H1 (cell line): ENCODE data around the gene TUNAR. TPM values are rescaled to one million over a fixed set of nuclear protein-coding genes. Genes with fewer than 3 reads are reported as not detected.

Experiments used
- CTCF ChIA-PET: fragments of 300-600 bp; sonication (Branson Sonifier 250); formaldehyde crosslinking; loops from one replicate; lab custom pipeline; 2021; ENCODE audit not compliant: partially characterized antibody; lab: Charles Lee
- POLR2A ChIA-PET: fragments of 300-600 bp; sonication (Branson Sonifier 250); formaldehyde crosslinking; loops from one replicate; lab custom pipeline; 2021; ENCODE audit warnings: inconsistent platforms; ENCODE audit not compliant: partially characterized antibody; lab: Charles Lee
- DNase-seq, 2 experiments: peaks; one replicate each; pipeline versions ENCODE4 v3.0.0 to v3.0.0-alpha.2; 2010 to 2022; ENCODE audit warnings: low spot score in 2 of 2, low read depth in 1 of 2, mixed read lengths in 1 of 2
- FAIRE-seq: peaks from 2 replicates; lab custom pipeline; 2011; peaks lifted over from hg19 to GRCh38; lab: Jason Lieb, UNC
- H2AFZ ChIP-seq: 2 replicates; pipeline ENCODE4 v1.8.1; 2012; ENCODE audit warnings: low read length, inconsistent platforms
- H2AK5ac ChIP-seq: 2 replicates; pipeline ENCODE4 v1.6.1; 2013; ENCODE audit warnings: low read depth, low read length
- H2BK120ac ChIP-seq: replicated peaks from 2 replicates; pipeline ENCODE3; 2013; ENCODE audit warnings: low read depth, low read length, inconsistent platforms
- H2BK12ac ChIP-seq: 2 replicates; pipeline ENCODE4 v1.6.1; 2013; ENCODE audit warnings: low read depth, low read length
- H2BK15ac ChIP-seq: 2 replicates; pipeline ENCODE4 v1.6.1; 2013; ENCODE audit warnings: low read length
- H2BK20ac ChIP-seq: 2 replicates; pipeline ENCODE4 v1.6.1; 2013; ENCODE audit warnings: low read length
- H2BK5ac ChIP-seq: 2 replicates; pipeline ENCODE4 v1.6.1; 2013; ENCODE audit warnings: low read depth, low read length
- H3K14ac ChIP-seq: 2 replicates; pipeline ENCODE4 v1.6.1; 2013; ENCODE audit warnings: inconsistent platforms; ENCODE audit not compliant: insufficient read length
- H3K18ac ChIP-seq: 2 replicates; pipeline ENCODE4 v1.6.1; 2013; ENCODE audit warnings: low read length; ENCODE audit errors: extremely low read depth
- H3K23ac ChIP-seq: 2 replicates; pipeline ENCODE4 v1.6.1; 2013; ENCODE audit warnings: inconsistent platforms; ENCODE audit not compliant: insufficient read length
- H3K23me2 ChIP-seq: 2 replicates; pipeline ENCODE4 v1.6.1; 2013; ENCODE audit warnings: low read depth, low read length
- H3K27ac ChIP-seq: 2 replicates; pipeline ENCODE4 v1.6.1; 2011; ENCODE audit warnings: low read depth, low read length, inconsistent platforms
- H3K27me3 ChIP-seq, 4 experiments: replicated peaks in 1 of 4; 1 replicate in 1 of 4; 2 replicates in 3 of 4; pipeline versions ENCODE4 v1.6.1 to v1.8.1; 2011 to 2013; ENCODE audit warnings: low read length in 3 of 4, mild to moderate bottlenecking in 3 of 4, inconsistent platforms in 2 of 4, mixed read lengths in 2 of 4, moderate library complexity in 1 of 4; ENCODE audit not compliant: control insufficient read depth in 3 of 4, insufficient read depth in 3 of 4; ENCODE audit errors: extremely low read depth in 1 of 4
- H3K36me3 ChIP-seq, 4 experiments: 2 replicates each; pipeline versions ENCODE4 v1.6.1 to v1.8.1; 2011 to 2013; ENCODE audit warnings: mild to moderate bottlenecking in 4 of 4, low read length in 3 of 4, moderate library complexity in 2 of 4, control low read depth in 1 of 4, inconsistent platforms in 1 of 4; ENCODE audit not compliant: insufficient read depth in 4 of 4, control insufficient read depth in 2 of 4
- H3K4ac ChIP-seq: replicated peaks from 2 replicates; pipeline ENCODE3; 2013; ENCODE audit warnings: low read length, low read depth, mixed read lengths, inconsistent platforms; ENCODE audit not compliant: insufficient read length
- H3K4me1 ChIP-seq, 4 experiments: replicated peaks in 1 of 4; 1 replicate in 1 of 4; 2 replicates in 3 of 4; pipeline versions ENCODE4 v1.6.1 to v1.8.1; 2011 to 2013; ENCODE audit warnings: low read length in 3 of 4, inconsistent platforms in 2 of 4, mixed read lengths in 1 of 4; ENCODE audit not compliant: insufficient read depth in 4 of 4, control insufficient read depth in 3 of 4
- H3K4me2 ChIP-seq, 2 experiments: 2 replicates each; pipeline versions ENCODE4 v1.6.1 to v1.8.1; 2011 to 2013; ENCODE audit warnings: low read depth in 2 of 2, low read length in 2 of 2, control low read depth in 1 of 2, inconsistent platforms in 1 of 2, mild to moderate bottlenecking in 1 of 2; ENCODE audit not compliant: insufficient read depth in 1 of 2
- H3K4me3 ChIP-seq, 4 experiments: fragments of 200-600, 300-600 bp in 1 of 4; sonication (generic), shearing (Covaris generic), sonication (Bioruptor Twin) in 1 of 4; 2 replicates each; pipeline versions ENCODE4 v1.5.1 to v1.8.1; 2011 to 2016; ENCODE audit warnings: low read length in 4 of 4, low read depth in 3 of 4, control low read depth in 2 of 4, inconsistent platforms in 2 of 4, mild to moderate bottlenecking in 2 of 4, mixed read lengths in 1 of 4, moderate library complexity in 1 of 4; ENCODE audit not compliant: insufficient read depth in 2 of 4; ENCODE audit errors: extremely low read depth in 1 of 4
- H3K56ac ChIP-seq: replicated peaks from 2 replicates; pipeline ENCODE3; 2013; ENCODE audit warnings: low read depth, mild to moderate bottlenecking, mixed read lengths, low read length, inconsistent platforms; ENCODE audit not compliant: insufficient read length
- H3K79me1 ChIP-seq: 2 replicates; pipeline ENCODE4 v1.6.1; 2013; ENCODE audit warnings: low read depth, low read length, control low read depth
- H3K79me2 ChIP-seq, 2 experiments: 2 replicates each; pipeline versions ENCODE4 v1.6.1 to v1.8.1; 2012 to 2013; ENCODE audit warnings: low read length in 2 of 2, mild to moderate bottlenecking in 2 of 2, inconsistent platforms in 1 of 2; ENCODE audit not compliant: insufficient read depth in 2 of 2, control insufficient read depth in 1 of 2
- H3K9ac ChIP-seq, 4 experiments: replicated peaks in 1 of 4; 1 replicate in 1 of 4; 2 replicates in 3 of 4; pipeline versions ENCODE4 v1.6.1 to v1.8.1; 2011 to 2013; ENCODE audit warnings: low read depth in 3 of 4, low read length in 3 of 4, control low read depth in 2 of 4, mild to moderate bottlenecking in 2 of 4, moderate library complexity in 2 of 4, inconsistent platforms in 1 of 4; ENCODE audit errors: extremely low read depth in 1 of 4
- H3K9me3 ChIP-seq, 2 experiments: 2 replicates each; pipeline versions ENCODE4 v1.6.1 to v1.8.1; 2012 to 2013; ENCODE audit warnings: mild to moderate bottlenecking in 2 of 2, moderate library complexity in 2 of 2, control low read depth in 1 of 2, inconsistent platforms in 1 of 2, low read depth in 1 of 2, low read length in 1 of 2, mixed read lengths in 1 of 2; ENCODE audit not compliant: insufficient read depth in 2 of 2
- H4K20me1 ChIP-seq, 2 experiments: replicated peaks in 1 of 2; 2 replicates each; pipeline versions ENCODE3 to v1.8.1; 2011 to 2013; ENCODE audit warnings: inconsistent platforms in 2 of 2, low read length in 2 of 2, mild to moderate bottlenecking in 1 of 2; ENCODE audit not compliant: insufficient read depth in 2 of 2, control insufficient read depth in 1 of 2
- H4K5ac ChIP-seq: 2 replicates; pipeline ENCODE4 v1.6.1; 2013; ENCODE audit warnings: low read length, low read depth, mixed read lengths, inconsistent platforms; ENCODE audit not compliant: insufficient read length
- H4K8ac ChIP-seq: 2 replicates; pipeline ENCODE4 v1.8.0; 2013; ENCODE audit warnings: mild to moderate bottlenecking, moderate library complexity, low read length, inconsistent platforms; ENCODE audit not compliant: insufficient read depth; ENCODE audit errors: extremely low read depth
- H4K91ac ChIP-seq: replicated peaks from 2 replicates; pipeline ENCODE3; 2013; ENCODE audit warnings: low read length, mixed read lengths, inconsistent platforms; ENCODE audit not compliant: insufficient read length
- ASH2L ChIP-seq: fragments of 200-600, 300-600 bp; sonication (generic); IDR thresholded peaks from one replicate; pipeline ENCODE4 v1.7.1; 2017; ENCODE audit warnings: low read length
- BACH1 ChIP-seq: IDR thresholded peaks from 2 replicates; pipeline ENCODE4 v1.6.1; 2012; ENCODE audit warnings: low read length, improper control_type of control experiment
- CBX5 ChIP-seq: fragments of 300-800, 300-1000 bp; sonication (generic); IDR thresholded peaks from 2 replicates; pipeline ENCODE4 v1.7.1; 2016; ENCODE audit warnings: antibody characterized with exemption, low read length, low read depth
- CHD1 ChIP-seq: IDR thresholded peaks from 2 replicates; pipeline ENCODE4 v1.6.1; 2012; ENCODE audit warnings: low read depth, low read length, improper control_type of control experiment
- CTBP2 ChIP-seq: IDR thresholded peaks from 2 replicates; pipeline ENCODE4 v1.7.0; 2011; ENCODE audit warnings: borderline replicate concordance, mild to moderate bottlenecking, moderate library complexity, mixed read lengths, low read length; ENCODE audit not compliant: insufficient read depth, insufficient read length
- GABPA ChIP-seq: IDR thresholded peaks from 2 replicates; pipeline ENCODE4 v1.6.1; 2011; ENCODE audit warnings: mild to moderate bottlenecking, low read length, moderate library complexity, borderline replicate concordance; ENCODE audit not compliant: insufficient read depth
- JUND ChIP-seq: IDR thresholded peaks from 2 replicates; pipeline ENCODE4 v1.6.1; 2011; ENCODE audit warnings: mild to moderate bottlenecking, improper control_type of control experiment, low read length
- PHF8 ChIP-seq: fragments of 200-600 bp; sonication (generic); conservative IDR thresholded peaks from 2 replicates; pipeline ENCODE4 v1.7.1; 2012; ENCODE audit warnings: low read depth, mild to moderate bottlenecking, inconsistent platforms, low read length, moderate library complexity
- POU5F1 ChIP-seq: IDR thresholded peaks from 2 replicates; pipeline ENCODE4 v1.6.1; 2011; ENCODE audit warnings: low read depth, mild to moderate bottlenecking, low read length, moderate library complexity
- RBBP5 ChIP-seq: IDR thresholded peaks from 2 replicates; pipeline ENCODE4 v1.7.1; 2012; ENCODE audit warnings: low read depth, mild to moderate bottlenecking, inconsistent platforms, low read length, moderate library complexity, borderline replicate concordance
- SIRT6 ChIP-seq: IDR thresholded peaks from one replicate; pipeline ENCODE4 v1.7.1; 2012; ENCODE audit warnings: low read length, inconsistent platforms
- SIX5 ChIP-seq: IDR thresholded peaks from 2 replicates; pipeline ENCODE4 v1.6.1; 2011; ENCODE audit warnings: mild to moderate bottlenecking, low read depth, low read length
- SP2 ChIP-seq: IDR thresholded peaks from 2 replicates; pipeline ENCODE4 v1.6.1; 2012; ENCODE audit warnings: mild to moderate bottlenecking, low read length, inconsistent platforms
- SRF ChIP-seq: IDR thresholded peaks from 2 replicates; pipeline ENCODE4 v1.6.1; 2011; ENCODE audit warnings: mild to moderate bottlenecking, low read depth, low read length, moderate library complexity
- SUZ12 ChIP-seq: fragments of 200-600 bp; sonication (generic); IDR thresholded peaks from 2 replicates; pipeline ENCODE4 v1.6.1; 2012; ENCODE audit warnings: mild to moderate bottlenecking, inconsistent platforms, low read length, moderate library complexity, mixed read lengths
- TAF1 ChIP-seq: IDR thresholded peaks from 2 replicates; pipeline ENCODE4 v1.6.1; 2011; ENCODE audit warnings: mild to moderate bottlenecking, low read depth, low read length
- polyA plus RNA-seq, 7 experiments: library from polyadenylated mRNA; depleted of rRNA in 3 of 7; stranded (reverse) in 5 of 7; unstranded in 2 of 7; fragments of >200 nt in 5 of 7; fragments of 200-250 nt in 2 of 7; gene quantifications; 1 replicate in 5 of 7; 2 replicates in 1 of 7; 4 replicates in 1 of 7; pipeline versions ENCODE4 v1.2.1 to v1.2.3, GENCODE V29; 2011 to 2013; ENCODE audit warnings: missing spikeins in 2 of 7, mixed read lengths in 2 of 7
- total RNA-seq: library from RNA; stranded (reverse); fragmentation: NEBNext Ultra II Directional; extraction: Animal tissue kit (Norgen Biotek cat#: 25700); gene quantifications from 2 replicates; pipeline ENCODE4 v1.2.1, GENCODE V29; 2021

Gene TUNAR
- total and polyA plus RNA-seq, 2 of the 8 experiments (the other 6 are each of a cell fraction or from before 2014, with no cell fraction given), result 12.8 to 63.9 TPM

DNA sequence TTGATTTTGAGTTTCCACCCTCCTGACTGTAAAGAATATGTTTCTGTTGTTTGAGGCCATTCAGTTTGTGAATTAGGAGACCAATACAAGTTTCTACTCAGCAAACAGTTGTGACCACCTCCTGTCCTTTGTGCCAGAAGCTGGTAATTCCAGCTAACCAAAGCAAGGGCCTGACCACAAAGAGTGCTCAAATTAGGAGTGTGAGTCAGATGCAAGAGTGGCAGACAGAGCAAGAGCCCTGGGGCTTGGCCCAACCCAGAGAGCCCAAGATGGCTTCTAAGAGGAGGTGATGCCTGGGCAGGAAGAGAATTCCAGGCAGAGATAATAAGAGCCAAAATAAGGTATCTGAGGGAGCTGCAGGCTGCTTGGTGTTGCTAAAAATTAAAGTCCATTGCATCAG is 84.8 kb downstream of the TUNAR start:
- Histone ChIP-seq H3K9me3 (peaks cover 11 to 14% of the 10 kb centered on the region in 2 experiments), H4K20me1 (no peaks in the 10 kb centered on the region), H4K5ac (no peak overlapping the region), H4K91ac (peak overlapping the region; percentile 41), H3K36me3 (peaks cover 0 to 7% (median 2%) of the 10 kb centered on the region in 4 experiments; a peak in 3 of 8 replicates), H2BK15ac (no peak overlapping the region), H2BK20ac (peak overlapping the region; percentile 97), H3K23me2 (no peaks in the 10 kb centered on the region), H3K4ac (peak overlapping the region; percentile 4), H2BK5ac (peak overlapping the region; percentile 80; the same call in 1 of the 2 replicates), H4K8ac (no peak overlapping the region), H3K9ac (no peak overlapping the region), H2BK12ac (peak overlapping the region; percentile 96; the same call in 1 of the 2 replicates), H3K4me1 (peaks cover 0 to 15% (median 9%) of the 10 kb centered on the region in 4 experiments; a peak in 4 of 7 replicates), H3K4me2 (no peak overlapping the region), H2BK120ac (peak overlapping the region; percentile 50), H3K79me1 (no peaks in the 10 kb centered on the region), H3K27ac (no peak overlapping the region), H3K79me2 (no peaks in the 10 kb centered on the region), H2AK5ac (peak overlapping the region; percentile 70; the same call in 1 of the 2 replicates), H3K14ac (no peak overlapping the region), H3K56ac (no peak overlapping the region), H3K4me3 (no peak overlapping the region), H2AFZ (no peak overlapping the region), H3K23ac (no peak overlapping the region), H3K27me3 (no peaks in the 10 kb centered on the region), H3K18ac (0 out of 2 replicates have a peak overlapping the region, but pooled peaks have one; percentile 57)
- DNase-seq (no peak), FAIRE-seq (no peak)
- POLR2A ChIA-PET, result interaction anchor here (0.7 to 2.5 kb wide), 6 partner anchors 13 to 901 kb away, joined by 3 to 17 read pairs (median 3); no protein-coding TSS in a partner anchor
- CTCF ChIA-PET, result interaction anchor here (0.6 to 4.1 kb wide), 5 partner anchors 11 to 150 kb away, joined by 4 to 20 read pairs (median 8); no protein-coding TSS in a partner anchor
- TF ChIP-seq JUND (no peak), RBBP5 (no peak), CBX5 (no peak), PHF8 (no peak), SUZ12 (no peak), SIRT6 (no peak), TAF1 (no peak), SIX5 (no peak), ASH2L (no peak), CTBP2 (no peak), SRF (no peak), BACH1 (no peak), POU5F1 (no peak), SP2 (no peak), GABPA (no peak), CHD1 (no peak)
